Neural progenitor cell (in vitro differentiated cells): ENCODE data around the gene TUBB. TPM values are rescaled to one million over a fixed set of nuclear protein-coding genes. Genes with fewer than 3 reads are reported as not detected.
A peak's percentile ranks its signal among the peaks of the same experiment; 100 is the strongest.
"Not testable (repeated sequence)": the region's sequence is repeated elsewhere in the genome, so short reads cannot be mapped to it uniquely, and the experiment has no call there.

Experiments used
- DNase-seq: peaks from one replicate; pipeline ENCODE4 v3.0.0-alpha.2; 2016; ENCODE audit warnings: low spot score
- H2AFZ ChIP-seq: fragments of 200-600 bp; sonication (generic); replicated peaks from 2 replicates; pipeline ENCODE4 v1.6.1; 2016; ENCODE audit warnings: antibody characterized with exemption
- H3F3A ChIP-seq: fragments of 200-600 bp; sonication (generic); 2 replicates; pipeline ENCODE4 v1.6.1; 2016; ENCODE audit warnings: antibody characterized with exemption, low read depth
- H3K27ac ChIP-seq: fragments of 200-600 bp; sonication (generic); 2 replicates; pipeline ENCODE4 v1.5.1; 2016; ENCODE audit warnings: mild to moderate bottlenecking
- H3K27me3 ChIP-seq: fragments of 200-600 bp; sonication (generic); 2 replicates; pipeline ENCODE4 v1.6.1; 2016; ENCODE audit warnings: mild to moderate bottlenecking, moderate library complexity
- H3K36me3 ChIP-seq: fragments of 200-600 bp; sonication (generic); 2 replicates; pipeline ENCODE4 v1.5.1; 2016
- H3K4me1 ChIP-seq: fragments of 200-600 bp; sonication (generic); 2 replicates; pipeline ENCODE4 v1.6.1; 2016; ENCODE audit warnings: mixed run types
- H3K4me2 ChIP-seq: fragments of 200-600 bp; sonication (generic); 2 replicates; pipeline ENCODE4 v1.6.1; 2016
- H3K4me3 ChIP-seq: fragments of 200-600 bp; sonication (generic); 2 replicates; pipeline ENCODE4 v1.5.1; 2016
- H3K79me2 ChIP-seq: fragments of 200-600 bp; sonication (generic); 2 replicates; pipeline ENCODE4 v1.6.1; 2016; ENCODE audit warnings: low read depth
- H3K9ac ChIP-seq: fragments of 200-600 bp; sonication (generic); 2 replicates; pipeline ENCODE4 v1.6.1; 2016
- H3K9me3 ChIP-seq: fragments of 200-600 bp; sonication (generic); 2 replicates; pipeline ENCODE4 v1.5.1; 2016; ENCODE audit warnings: low read depth
- H4K20me1 ChIP-seq: fragments of 200-600 bp; sonication (generic); 2 replicates; pipeline ENCODE4 v1.6.1; 2016; ENCODE audit warnings: low read depth
- H3K27ac Mint-ChIP-seq: 3 replicates; pipeline ENCODE4 v1.8.0; 2021; ENCODE audit warnings: mixed read lengths
- H3K27me3 Mint-ChIP-seq: 2 replicates; pipeline ENCODE4 v1.8.0; 2022; ENCODE audit warnings: low read depth, mild to moderate bottlenecking, inconsistent platforms, moderate library complexity, mixed read lengths; ENCODE audit not compliant: insufficient read depth
- H3K36me3 Mint-ChIP-seq: 3 replicates; pipeline ENCODE4 v1.8.0; 2021; ENCODE audit warnings: mixed read lengths
- H3K4me1 Mint-ChIP-seq: 3 replicates; pipeline ENCODE4 v1.8.0; 2021; ENCODE audit warnings: mixed read lengths
- H3K4me3 Mint-ChIP-seq: 3 replicates; pipeline ENCODE4 v1.8.0; 2021; ENCODE audit warnings: mild to moderate bottlenecking, moderate library complexity, mixed read lengths
- H3K9me3 Mint-ChIP-seq: 3 replicates; pipeline ENCODE4 v1.8.0; 2020; ENCODE audit warnings: mixed read lengths
- EZH2 ChIP-seq: fragments of 200-600 bp; sonication (generic); IDR thresholded peaks from 2 replicates; pipeline ENCODE4 v1.6.1; 2017; ENCODE audit warnings: antibody characterized with exemption, mild to moderate bottlenecking, moderate library complexity
- EZH2phosphoT487 ChIP-seq: fragments of 200-600 bp; sonication (generic); IDR thresholded peaks from 2 replicates; pipeline ENCODE4 v1.6.1; 2017; ENCODE audit warnings: antibody characterized with exemption
- total RNA-seq: library from RNA; depleted of rRNA; stranded (reverse); fragments of >200 nt; gene quantifications from 2 replicates; pipeline ENCODE4 v1.2.3, GENCODE V29; 2015; ENCODE audit warnings: low replicate concordance
- TF ChIP-seq, protein P1 (sequence below): fragments of 200-600 bp; sonication (generic); IDR thresholded peaks from 2 replicates; pipeline ENCODE4 v1.5.1; 2017; ENCODE audit warnings: antibody characterized with exemption, mild to moderate bottlenecking

Gene TUBB
- total RNA-seq, 1 donor from 2014 or later, result 1,479 TPM

DNA sequence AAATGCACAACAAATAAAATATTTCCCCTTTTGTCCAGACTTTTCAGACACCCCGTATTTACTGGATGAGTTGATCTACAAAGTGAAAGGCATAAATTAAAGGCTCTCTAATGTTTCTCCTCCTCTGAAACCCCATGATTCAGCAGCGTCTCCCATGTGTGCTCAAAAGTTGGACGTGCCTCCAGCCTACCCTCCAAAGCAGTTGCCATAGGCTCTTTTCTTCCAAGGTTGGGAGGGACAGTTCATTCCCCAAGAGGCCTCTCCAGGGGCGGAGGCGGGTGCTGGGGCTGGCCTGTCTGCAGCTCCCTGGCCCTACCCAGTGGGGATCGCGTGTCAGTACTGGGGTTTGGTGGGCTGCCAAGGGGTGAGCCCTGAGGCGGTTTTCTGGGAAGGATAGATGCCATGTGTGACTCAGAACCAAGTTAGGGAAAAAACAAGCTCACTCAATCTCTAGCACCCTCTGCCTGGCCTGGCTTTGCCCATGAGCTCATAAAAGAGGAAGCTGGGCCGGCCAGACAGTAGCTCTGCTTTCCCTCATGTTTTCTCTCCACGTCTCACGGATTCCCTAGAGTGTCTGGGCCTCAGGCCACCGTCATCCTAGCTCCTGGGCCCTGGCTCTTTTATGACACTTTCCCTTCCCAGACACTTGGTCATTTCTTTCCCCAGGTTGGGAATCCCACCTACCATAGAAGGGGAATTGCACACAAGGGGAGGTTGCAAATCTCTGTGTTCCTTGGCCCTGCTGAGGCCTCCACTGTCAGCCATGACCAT is 32.2 kb downstream of the TUBB start:
- no peak for TF ChIP-seq EZH2
- TF ChIP-seq EZH2phosphoT487, result no peak
- TF ChIP-seq, protein P1, sequence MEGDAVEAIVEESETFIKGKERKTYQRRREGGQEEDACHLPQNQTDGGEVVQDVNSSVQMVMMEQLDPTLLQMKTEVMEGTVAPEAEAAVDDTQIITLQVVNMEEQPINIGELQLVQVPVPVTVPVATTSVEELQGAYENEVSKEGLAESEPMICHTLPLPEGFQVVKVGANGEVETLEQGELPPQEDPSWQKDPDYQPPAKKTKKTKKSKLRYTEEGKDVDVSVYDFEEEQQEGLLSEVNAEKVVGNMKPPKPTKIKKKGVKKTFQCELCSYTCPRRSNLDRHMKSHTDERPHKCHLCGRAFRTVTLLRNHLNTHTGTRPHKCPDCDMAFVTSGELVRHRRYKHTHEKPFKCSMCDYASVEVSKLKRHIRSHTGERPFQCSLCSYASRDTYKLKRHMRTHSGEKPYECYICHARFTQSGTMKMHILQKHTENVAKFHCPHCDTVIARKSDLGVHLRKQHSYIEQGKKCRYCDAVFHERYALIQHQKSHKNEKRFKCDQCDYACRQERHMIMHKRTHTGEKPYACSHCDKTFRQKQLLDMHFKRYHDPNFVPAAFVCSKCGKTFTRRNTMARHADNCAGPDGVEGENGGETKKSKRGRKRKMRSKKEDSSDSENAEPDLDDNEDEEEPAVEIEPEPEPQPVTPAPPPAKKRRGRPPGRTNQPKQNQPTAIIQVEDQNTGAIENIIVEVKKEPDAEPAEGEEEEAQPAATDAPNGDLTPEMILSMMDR, result no peak
- Mint-ChIP-seq H3K27ac (peak overlapping the region; percentile 17), H3K4me1 (peaks cover 16% of the 10 kb centered on the region), H3K4me3 (no peak overlapping the region), H3K27me3 (peaks cover 4% of the 10 kb centered on the region), H3K9me3 (no peaks in the 10 kb centered on the region), H3K36me3 (no peaks in the 10 kb centered on the region)
- H3K79me2 ChIP-seq, result no peaks in the 10 kb centered on the region
- H3K9ac ChIP-seq, result no peak overlapping the region
- no peaks in the 10 kb centered on the region for H3K36me3 ChIP-seq
- no peaks in the 10 kb centered on the region for H3K27me3 ChIP-seq
- no peak overlapping the region for H3K4me2 ChIP-seq
- no peaks in the 10 kb centered on the region for H4K20me1 ChIP-seq
- DNase-seq, result no peak
- no peaks in the 10 kb centered on the region for H3F3A ChIP-seq
- no peaks in the 10 kb centered on the region for H3K9me3 ChIP-seq
- H3K4me1 ChIP-seq, result no peaks in the 10 kb centered on the region
- no peak overlapping the region for H3K27ac ChIP-seq
- no peak overlapping the region for H2AFZ ChIP-seq
- no peak overlapping the region for H3K4me3 ChIP-seq

DNA sequence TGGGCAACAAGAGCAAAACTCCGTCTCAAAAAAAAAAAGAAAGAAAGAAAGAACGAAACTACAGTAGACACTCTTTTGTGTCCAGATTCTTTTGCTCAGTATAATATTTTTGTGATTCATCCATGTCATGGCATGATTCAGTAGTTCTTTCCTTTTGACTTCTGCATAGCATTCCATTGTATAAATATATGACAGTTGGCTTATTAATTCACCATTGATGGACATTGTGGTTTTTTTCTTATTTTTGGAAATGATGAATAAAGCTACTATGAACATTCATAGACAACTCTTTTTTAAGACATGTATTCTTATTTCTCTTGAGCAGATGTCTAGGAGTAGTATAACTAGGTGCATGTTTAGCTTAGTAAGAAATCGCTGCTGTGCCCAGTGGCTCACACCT is 34.5 kb downstream of the TUBB start:
- H3K36me3 ChIP-seq, result no peaks in the 10 kb centered on the region
- Mint-ChIP-seq H3K27me3 (peaks cover 14% of the 10 kb centered on the region), H3K36me3 (no peaks in the 10 kb centered on the region), H3K27ac (no peak overlapping the region), H3K4me1 (peaks cover 13% of the 10 kb centered on the region), H3K4me3 (no peak overlapping the region), H3K9me3 (peaks cover 2% of the 10 kb centered on the region)
- no peaks in the 10 kb centered on the region for H3F3A ChIP-seq
- H3K27me3 ChIP-seq, result no peaks in the 10 kb centered on the region
- no peak overlapping the region for H3K4me3 ChIP-seq
- TF ChIP-seq EZH2, result no peak
- TF ChIP-seq, protein P1, result no peak
- DNase-seq, result no peak
- H3K4me2 ChIP-seq, result no peak overlapping the region
- no peaks in the 10 kb centered on the region for H3K79me2 ChIP-seq
- no peaks in the 10 kb centered on the region for H3K9me3 ChIP-seq
- no peak overlapping the region for H2AFZ ChIP-seq
- no peak overlapping the region for H3K27ac ChIP-seq
- H3K4me1 ChIP-seq, result no peaks in the 10 kb centered on the region
- H3K9ac ChIP-seq, result no peak overlapping the region
- H4K20me1 ChIP-seq, result no peaks in the 10 kb centered on the region

DNA sequence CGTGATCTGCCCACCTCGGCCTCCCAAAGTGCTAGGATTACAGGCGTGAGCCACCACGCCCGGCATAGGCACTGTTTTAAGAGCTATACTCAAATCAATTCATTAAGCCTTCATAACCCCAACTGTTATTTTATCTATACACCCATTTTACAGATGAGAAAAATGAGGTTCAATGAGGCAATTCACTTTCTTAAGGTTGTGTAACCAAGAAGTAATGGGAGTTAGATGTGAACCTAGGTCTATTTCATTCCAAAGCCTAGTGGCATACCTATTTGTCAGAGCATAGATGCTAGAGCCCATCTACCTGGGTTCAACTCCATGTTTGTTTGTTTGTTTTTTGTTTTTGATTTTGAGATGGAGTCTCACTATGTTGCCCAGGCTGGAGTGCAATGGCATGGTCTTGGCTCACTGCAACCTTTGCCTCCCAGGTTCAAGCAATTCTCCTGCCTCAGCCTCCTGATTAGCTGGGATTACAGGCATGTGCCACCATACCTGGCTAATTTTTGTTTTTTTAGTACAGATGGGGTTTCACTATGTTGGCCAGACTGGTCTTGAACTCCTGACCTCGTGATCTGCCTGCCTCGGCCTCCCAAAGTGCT is 36.4 kb downstream of the TUBB start:
- H3K9ac ChIP-seq, H3K4me3 Mint-ChIP-seq, H3K4me1 ChIP-seq, H3K79me2 ChIP-seq, H3K27me3 ChIP-seq, H3K27ac ChIP-seq, H4K20me1 ChIP-seq, H3K4me3 ChIP-seq, DNase-seq, H3K9me3 ChIP-seq, H2AFZ ChIP-seq, H3F3A ChIP-seq, H3K27ac Mint-ChIP-seq, H3K36me3 ChIP-seq, H3K9me3 Mint-ChIP-seq, H3K4me2 ChIP-seq, H3K36me3 Mint-ChIP-seq: not testable (repeated sequence)
- Mint-ChIP-seq H3K27me3 (peaks cover 21% of the 10 kb centered on the region), H3K4me1 (peaks cover 21% of the 10 kb centered on the region)

DNA sequence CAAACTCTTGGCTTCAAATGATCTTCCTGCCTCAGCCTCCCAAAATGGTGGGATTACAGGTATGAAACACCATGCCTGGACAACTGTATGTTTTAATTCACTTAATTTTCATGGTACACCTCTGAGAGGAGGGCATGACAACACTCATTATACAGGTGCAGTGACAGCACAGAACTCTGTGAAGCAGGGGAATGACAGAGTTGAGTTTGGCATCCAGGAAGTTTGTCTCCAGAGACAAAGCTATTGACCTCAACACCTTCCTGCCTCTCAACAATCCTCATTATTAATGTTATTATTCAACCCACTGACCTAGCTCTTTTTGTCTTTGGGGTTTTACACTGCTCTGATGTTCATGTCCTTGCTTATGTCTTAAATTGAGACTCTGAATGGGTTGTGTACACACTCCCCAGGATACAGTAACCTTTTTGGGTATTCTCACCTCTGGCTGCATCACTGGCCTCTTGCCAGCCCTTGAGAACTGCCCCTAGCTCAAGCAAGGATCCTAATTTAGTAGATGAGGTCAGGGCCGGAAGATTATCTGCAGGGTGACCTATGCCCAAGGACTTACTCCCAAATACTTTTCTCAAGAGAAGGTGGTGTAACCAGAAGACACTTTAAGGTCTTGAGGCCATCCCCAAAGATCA is 37.2 kb downstream of the TUBB start:
- H3K4me3 ChIP-seq, result no peak overlapping the region

More for the DNA sequence above, 37.2 kb downstream of the TUBB start:
- H3K4me1 ChIP-seq, result no peaks in the 10 kb centered on the region
- Mint-ChIP-seq H3K27ac (peak overlapping the region; percentile 79), H3K36me3 (peaks cover 4% of the 10 kb centered on the region), H3K27me3 (peaks cover 21% of the 10 kb centered on the region), H3K4me3 (no peak overlapping the region), H3K9me3 (peaks cover 7% of the 10 kb centered on the region), H3K4me1 (peaks cover 24% of the 10 kb centered on the region)
- TF ChIP-seq EZH2 (no peak), EZH2phosphoT487 (no peak)
- TF ChIP-seq, protein P1, result no peak
- no peak overlapping the region for H2AFZ ChIP-seq
- H4K20me1 ChIP-seq, result no peaks in the 10 kb centered on the region
- DNase-seq, result no peak
- no peaks in the 10 kb centered on the region for H3K79me2 ChIP-seq
- H3K4me2 ChIP-seq, result no peak overlapping the region
- H3K36me3 ChIP-seq, result no peaks in the 10 kb centered on the region
- peaks cover 7% of the 10 kb centered on the region for H3F3A ChIP-seq
- H3K9ac ChIP-seq, result no peak overlapping the region
- no peak overlapping the region for H3K27ac ChIP-seq
- H3K9me3 ChIP-seq, result no peaks in the 10 kb centered on the region
- no peaks in the 10 kb centered on the region for H3K27me3 ChIP-seq
